Nephron progenitor cell (in vitro differentiated cells): Measurements from ENCODE around the gene RMDN2.

Experiments
- DNase-seq: peaks from one replicate; pipeline ENCODE4 v3.0.0; 2021
- H3K27ac Mint-ChIP-seq: 2 replicates; pipeline ENCODE4 v1.8.0; 2021; ENCODE audit warnings: mild to moderate bottlenecking, moderate library complexity, mixed read lengths
- H3K27me3 Mint-ChIP-seq: 2 replicates; pipeline ENCODE4 v1.8.0; 2021; ENCODE audit warnings: mild to moderate bottlenecking, low read depth, mixed read lengths; ENCODE audit not compliant: poor library complexity
- H3K36me3 Mint-ChIP-seq: 2 replicates; pipeline ENCODE4 v1.8.0; 2021; ENCODE audit warnings: low read depth, mixed read lengths
- H3K4me1 Mint-ChIP-seq: 2 replicates; pipeline ENCODE4 v1.8.0; 2021; ENCODE audit warnings: mixed read lengths
- H3K4me3 Mint-ChIP-seq: 2 replicates; pipeline ENCODE4 v1.8.0; 2021; ENCODE audit warnings: mild to moderate bottlenecking, moderate library complexity, mixed read lengths
- H3K9me3 Mint-ChIP-seq: 2 replicates; pipeline ENCODE4 v1.8.0; 2021; ENCODE audit warnings: mild to moderate bottlenecking, moderate library complexity, mixed read lengths
- CTCF ChIP-seq: fragments of 200-600 bp; sonication (generic); IDR thresholded peaks from 2 replicates; pipeline ENCODE4 v1.5.0; 2021; ENCODE audit warnings: antibody characterized with exemption

The RMDN2 gene

GRCh38 chr2:37917281-37918228, 7.5 kb upstream of the RMDN2 start:
- H3K9me3 Mint-ChIP-seq: no peaks in the 10 kb centered on the region
- no peak overlapping the region for H3K27ac Mint-ChIP-seq
- no peak overlapping the region for H3K4me3 Mint-ChIP-seq
- no peak for DNase-seq
- peaks cover 14% of the 10 kb centered on the region for H3K4me1 Mint-ChIP-seq
- H3K27me3 Mint-ChIP-seq: peaks cover 8% of the 10 kb centered on the region
- TF ChIP-seq CTCF: no peak
- no peaks in the 10 kb centered on the region for H3K36me3 Mint-ChIP-seq

- Mint-ChIP-seq H3K4me3 (no peak overlapping the region), H3K9me3 (no peaks in the 10 kb centered on the region), H3K4me1 (peaks cover 14% of the 10 kb centered on the region), H3K27ac (no peak overlapping the region), H3K27me3 (peaks cover 5% of the 10 kb centered on the region), H3K36me3 (no peaks in the 10 kb centered on the region)
- no peak for TF ChIP-seq CTCF
- no peak for DNase-seq
These were observed 6.3 kb upstream of the RMDN2 start for GRCh38 chr2:37918742-37919186.

GRCh38 chr2:37919631-37920032, 5.5 kb upstream of the RMDN2 start:
- peaks cover 16% of the 10 kb centered on the region for H3K4me1 Mint-ChIP-seq
- TF ChIP-seq CTCF: no peak
- H3K4me3 Mint-ChIP-seq: no peak overlapping the region
- DNase-seq: no peak
- H3K27me3 Mint-ChIP-seq: peaks cover 12% of the 10 kb centered on the region
- H3K27ac Mint-ChIP-seq: no peak overlapping the region
- no peaks in the 10 kb centered on the region for H3K36me3 Mint-ChIP-seq
- no peaks in the 10 kb centered on the region for H3K9me3 Mint-ChIP-seq

GRCh38 chr2:37920570-37920969, 4.5 kb upstream of the RMDN2 start:
- Mint-ChIP-seq H3K36me3 (no peaks in the 10 kb centered on the region), H3K27me3 (peaks cover 12% of the 10 kb centered on the region), H3K27ac (no peak overlapping the region), H3K4me3 (no peak overlapping the region), H3K9me3 (no peaks in the 10 kb centered on the region), H3K4me1 (peaks cover 20% of the 10 kb centered on the region)
- TF ChIP-seq CTCF: no peak
- DNase-seq: no peak

GRCh38 chr2:37921781-37922180, 3.3 kb upstream of the RMDN2 start:
- H3K9me3 Mint-ChIP-seq: no peaks in the 10 kb centered on the region
- H3K27ac Mint-ChIP-seq: no peak overlapping the region
- peaks cover 12% of the 10 kb centered on the region for H3K27me3 Mint-ChIP-seq
- TF ChIP-seq CTCF: no peak
- H3K4me3 Mint-ChIP-seq: no peak overlapping the region
- H3K36me3 Mint-ChIP-seq: no peaks in the 10 kb centered on the region
- no peak for DNase-seq
- H3K4me1 Mint-ChIP-seq: peaks cover 20% of the 10 kb centered on the region
